Astrocyte of the spinal cord (primary cell): Measurements from ENCODE around the gene MT1F.
"Not testable (repeated sequence)": the region's sequence is repeated elsewhere in the genome, so short reads cannot be mapped to it uniquely, and the experiment has no call there.

Experiments
- DNase-seq: peaks from one replicate; pipeline ENCODE4 v3.0.0; 2011; ENCODE audit warnings: low read depth, low spot score
- H3K4me3 ChIP-seq: 2 replicates; pipeline ENCODE4 v1.5.1; 2011; ENCODE audit warnings: low read depth, mild to moderate bottlenecking, low read length, moderate library complexity
- CTCF ChIP-seq: IDR thresholded peaks from 2 replicates; pipeline ENCODE4 v1.5.1; 2012; ENCODE audit warnings: low read depth, mild to moderate bottlenecking, low read length, inconsistent platforms
- in situ Hi-C: cut with HindIII; loops from 2 replicates; pipeline ENCODE4 v1.10.0; 2017; ENCODE audit warnings: low sequenced_read_pairs

Gene MT1F

GRCh38 chr16:56652600-56652999 lies 5.2 kb upstream of the MT1F start:
- DNase-seq = no peak
- no peak for TF ChIP-seq CTCF
- H3K4me3 ChIP-seq = no peak overlapping the region
- in situ Hi-C loops = no loop called here

GRCh38 chr16:56653218-56653617 lies 4.5 kb upstream of the MT1F start:
- in situ Hi-C loops = no loop called here
- no peak for TF ChIP-seq CTCF
- H3K4me3 ChIP-seq = no peak overlapping the region
- DNase-seq = no peak

GRCh38 chr16:56658327-56658875 lies 642 bp downstream of the MT1F start:
- TF ChIP-seq CTCF = no peak
- no peak for DNase-seq
- in situ Hi-C loops = no loop called here
- H3K4me3 ChIP-seq = peak overlapping the region; percentile 43

- H3K4me3 ChIP-seq = no peak overlapping the region
- no peak for DNase-seq
- no peak for TF ChIP-seq CTCF
- in situ Hi-C loops = no loop called here
These were observed 4.9 kb downstream of the MT1F start for GRCh38 chr16:56662357-56663354.

- no peak overlapping the region for H3K4me3 ChIP-seq
- in situ Hi-C loops = no loop called here
- no peak for TF ChIP-seq CTCF
- no peak for DNase-seq
These were observed 6.7 kb downstream of the MT1F start for GRCh38 chr16:56664506-56664905.

DNA sequence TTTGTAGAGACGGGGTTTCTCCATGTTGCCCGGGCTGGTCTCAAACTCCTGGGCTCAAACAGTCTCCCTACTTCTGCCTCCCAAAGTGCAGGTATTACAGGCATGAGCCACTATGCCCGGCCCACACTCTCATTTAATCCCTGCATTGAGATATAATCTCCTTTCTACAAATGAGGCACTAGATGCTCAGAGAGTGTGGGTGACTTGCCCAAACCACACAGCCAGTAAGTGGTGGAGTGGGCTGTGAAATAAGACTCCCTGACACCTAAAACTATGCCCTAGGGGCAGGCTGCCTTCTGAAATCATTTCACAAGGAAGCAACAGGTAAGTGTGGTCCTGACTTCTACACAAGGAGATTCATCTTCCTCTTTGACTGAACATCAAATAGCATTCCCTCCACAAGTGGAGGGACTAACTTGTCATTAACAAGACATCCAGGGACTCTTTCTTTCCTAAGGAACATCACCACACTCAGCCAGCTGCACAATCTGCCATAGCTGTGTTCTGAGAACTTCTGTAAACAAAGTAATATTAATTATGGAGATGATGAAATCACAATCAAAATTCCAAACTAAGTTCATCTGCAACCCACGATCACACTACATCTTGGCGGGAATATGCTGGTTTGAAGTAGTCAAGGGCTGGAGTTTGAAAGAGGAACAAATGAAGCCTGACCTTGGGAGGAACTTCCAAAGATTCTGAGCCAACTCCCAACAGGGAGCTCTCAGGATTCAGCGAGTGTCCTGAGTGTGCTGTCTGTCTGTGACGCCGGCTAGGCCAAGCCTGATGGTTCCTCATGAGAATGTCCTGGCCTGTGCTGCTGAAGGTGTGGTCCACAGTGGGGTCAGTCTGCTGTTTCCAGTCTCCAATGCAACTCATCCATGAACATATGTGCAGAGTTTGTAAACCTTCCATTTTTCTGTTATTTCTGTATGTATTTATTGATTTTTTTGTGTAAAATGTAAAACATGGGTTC lies 7.8 kb downstream of the MT1F start:
- DNase-seq, in situ Hi-C loops, H3K4me3 ChIP-seq: not testable (repeated sequence)
